Measurements from ENCODE around the gene SLC22A16. TPM values are rescaled to one million over a fixed set of nuclear protein-coding genes. Genes with fewer than 3 reads are reported as not detected.
"Not testable (repeated sequence)": the region's sequence is repeated elsewhere in the genome, so short reads cannot be mapped to it uniquely, and the experiment has no call there.

Gene SLC22A16
- total and polyA plus RNA-seq, 7 experiments from 2014 or later: 0.29 to 2.1 TPM; not detected in 5

DNA sequence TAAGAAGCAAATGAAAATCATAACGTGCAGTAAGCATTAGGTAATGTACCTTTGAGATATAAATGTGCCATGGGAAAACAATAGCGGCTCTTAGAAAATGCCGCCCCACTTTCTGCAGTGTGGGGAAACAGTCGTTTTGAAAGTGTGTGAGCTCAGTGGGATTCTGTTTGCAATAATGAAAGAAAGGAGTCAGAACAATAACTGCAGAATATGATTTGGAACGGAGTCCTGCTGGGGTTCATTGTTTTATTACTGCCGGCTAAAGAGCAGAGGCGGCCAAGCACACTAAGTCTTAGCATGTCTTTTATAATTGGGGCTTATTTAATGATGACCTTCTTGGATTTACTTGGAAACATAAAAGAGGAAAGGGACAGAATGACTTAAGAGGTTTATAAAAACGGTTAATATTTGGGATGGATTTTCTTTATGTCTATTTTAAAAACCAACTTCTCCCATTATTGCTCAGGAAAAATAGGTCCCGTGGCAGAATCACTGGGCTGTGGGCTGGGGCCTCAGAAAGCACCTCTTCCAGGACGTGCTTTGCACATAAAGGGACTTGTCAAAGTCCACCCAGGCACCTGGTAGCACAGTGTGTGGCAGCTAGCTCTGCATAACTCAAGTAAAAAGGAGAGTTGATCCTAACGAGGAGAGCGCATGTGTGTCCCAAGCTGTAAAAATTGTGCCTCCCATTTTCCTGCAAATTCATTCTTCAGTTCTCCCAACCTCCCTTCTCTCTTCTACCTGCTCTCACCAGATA lies 44.0 kb upstream of the SLC22A16 start:
- Mint-ChIP-seq H3K27ac (no peak overlapping the region), H3K4me3 (no peak overlapping the region), H3K36me3 (no peaks in the 10 kb centered on the region), H3K9me3 (no peaks in the 10 kb centered on the region), H3K4me1 (no peaks in the 10 kb centered on the region), H3K27me3 (peaks cover 0 to 9% (median 5%) of the 10 kb centered on the region in 5 donors)
- H3K27ac ChIP-seq (ENCODE audit: low read depth, low read length): no peak overlapping the region
- no peaks in the 10 kb centered on the region for H3K36me3 ChIP-seq (ENCODE audit: control insufficient read depth in 2 of 3, insufficient read depth in 3 of 3, low read length in 3 of 3)
- ATAC-seq: no peak
- POLR2A ChIA-PET: no interaction called here
- H3K4me3 ChIP-seq (ENCODE audit: low read length): no peak overlapping the region
- intact Hi-C loops (cut with micrococcal nuclease): no loop called here
- H3K9me3 ChIP-seq (ENCODE audit: control insufficient read depth in 2 of 3, low read length in 3 of 3): no peaks in the 10 kb centered on the region
- no peak for DNase-seq
- CTCF ChIA-PET: no interaction called here
- no peaks in the 10 kb centered on the region for H3K4me1 ChIP-seq (ENCODE audit: control insufficient read depth in 2 of 2, insufficient read depth in 2 of 2, low read length in 2 of 2)
- no peaks in the 10 kb centered on the region for H3K27me3 ChIP-seq (ENCODE audit: control insufficient read depth in 2 of 2, insufficient read depth in 2 of 2, low read length in 2 of 2)

DNA sequence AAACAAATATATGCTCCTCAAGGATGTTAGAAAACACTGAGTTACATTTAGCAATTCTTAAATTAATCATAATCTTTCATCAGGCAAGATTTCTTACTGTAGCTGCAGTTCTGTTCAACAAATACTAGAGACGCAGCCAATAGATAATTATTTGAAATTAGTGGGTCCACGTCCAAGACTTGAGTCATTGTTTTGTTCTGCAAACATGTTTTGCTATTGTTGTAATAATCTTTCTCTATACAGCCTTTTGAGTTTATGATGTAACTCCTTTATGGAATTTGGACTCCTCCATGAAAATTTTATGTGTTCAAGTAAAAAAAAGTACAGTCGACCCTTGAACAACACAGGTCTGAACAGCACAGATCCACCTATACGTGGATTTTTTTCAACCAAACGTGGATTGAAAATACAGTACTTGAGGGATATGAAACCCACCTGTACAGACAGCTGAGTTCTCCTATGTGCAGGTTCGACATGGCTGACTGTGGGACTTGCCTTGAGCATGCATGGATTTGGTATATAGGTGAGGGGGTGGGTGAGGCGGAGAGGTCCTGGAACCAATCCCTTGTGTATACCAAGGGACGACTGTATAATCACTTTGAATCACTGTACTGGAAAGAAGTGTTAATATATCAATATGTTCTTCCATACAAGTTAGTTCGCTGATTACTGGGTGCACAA lies 41.3 kb upstream of the SLC22A16 start:
- DNase-seq (no peak), ATAC-seq (no peak)
- Histone ChIP-seq H3K9me3 (ENCODE audit: control insufficient read depth in 2 of 3, low read length in 3 of 3) (no peaks in the 10 kb centered on the region), H3K27me3 (ENCODE audit: control insufficient read depth in 2 of 2, insufficient read depth in 2 of 2, low read length in 2 of 2) (no peaks in the 10 kb centered on the region), H3K36me3 (ENCODE audit: control insufficient read depth in 2 of 3, insufficient read depth in 3 of 3, low read length in 3 of 3) (no peaks in the 10 kb centered on the region), H3K4me3 (ENCODE audit: low read length) (no peak overlapping the region), H3K4me1 (ENCODE audit: control insufficient read depth in 2 of 2, insufficient read depth in 2 of 2, low read length in 2 of 2) (no peaks in the 10 kb centered on the region), H3K27ac (ENCODE audit: low read depth, low read length) (no peak overlapping the region)
- Mint-ChIP-seq H3K9me3 (no peaks in the 10 kb centered on the region), H3K4me3 (no peak overlapping the region), H3K27ac (no peak overlapping the region), H3K4me1 (no peaks in the 10 kb centered on the region), H3K27me3 (peaks cover 0 to 9% (median 7%) of the 10 kb centered on the region in 5 donors), H3K36me3 (no peaks in the 10 kb centered on the region)
- CTCF ChIA-PET: no interaction called here
- intact Hi-C loops (cut with micrococcal nuclease): no loop called here
- POLR2A ChIA-PET: no interaction called here

DNA sequence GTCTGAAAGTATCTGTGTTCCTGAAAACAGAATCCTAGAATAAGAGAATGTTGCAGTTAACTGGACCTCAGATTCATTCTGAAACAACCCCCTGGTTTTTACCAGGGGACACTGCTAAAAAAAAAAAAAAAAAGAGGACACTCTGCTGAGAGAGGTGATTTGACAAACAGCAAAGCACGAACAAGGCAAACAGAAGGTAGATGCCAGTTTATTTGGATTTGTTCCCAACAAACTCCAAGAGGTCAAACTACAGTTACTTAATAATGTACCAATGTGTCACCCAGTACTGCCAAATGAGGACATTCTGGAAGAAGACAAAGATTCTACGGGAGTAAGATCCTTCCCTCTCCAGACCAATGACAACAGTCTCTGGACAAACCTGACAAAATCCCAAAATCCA lies 40.6 kb upstream of the SLC22A16 start:
- Histone ChIP-seq H3K4me3 (ENCODE audit: low read length) (no peak overlapping the region), H3K27me3 (ENCODE audit: control insufficient read depth in 2 of 2, insufficient read depth in 2 of 2, low read length in 2 of 2) (no peaks in the 10 kb centered on the region), H3K4me1 (ENCODE audit: control insufficient read depth in 2 of 2, insufficient read depth in 2 of 2, low read length in 2 of 2) (no peaks in the 10 kb centered on the region), H3K36me3 (ENCODE audit: control insufficient read depth in 2 of 3, insufficient read depth in 3 of 3, low read length in 3 of 3) (no peaks in the 10 kb centered on the region), H3K27ac (ENCODE audit: low read depth, low read length) (no peak overlapping the region), H3K9me3 (ENCODE audit: control insufficient read depth in 2 of 3, low read length in 3 of 3) (no peaks in the 10 kb centered on the region)
- H3K36me3 Mint-ChIP-seq: no peaks in the 10 kb centered on the region
- intact Hi-C loops (cut with micrococcal nuclease): no loop called here
- peaks cover 0 to 12% (median 7%) of the 10 kb centered on the region in 5 donors for H3K27me3 Mint-ChIP-seq
- H3K4me1 Mint-ChIP-seq: no peaks in the 10 kb centered on the region
- ChIA-PET POLR2A (no interaction called here), CTCF (no interaction called here)
- no peaks in the 10 kb centered on the region for H3K9me3 Mint-ChIP-seq
- H3K27ac Mint-ChIP-seq: no peak overlapping the region
- no peak overlapping the region for H3K4me3 Mint-ChIP-seq
- DNase-seq: no peak
- no peak for ATAC-seq

DNA sequence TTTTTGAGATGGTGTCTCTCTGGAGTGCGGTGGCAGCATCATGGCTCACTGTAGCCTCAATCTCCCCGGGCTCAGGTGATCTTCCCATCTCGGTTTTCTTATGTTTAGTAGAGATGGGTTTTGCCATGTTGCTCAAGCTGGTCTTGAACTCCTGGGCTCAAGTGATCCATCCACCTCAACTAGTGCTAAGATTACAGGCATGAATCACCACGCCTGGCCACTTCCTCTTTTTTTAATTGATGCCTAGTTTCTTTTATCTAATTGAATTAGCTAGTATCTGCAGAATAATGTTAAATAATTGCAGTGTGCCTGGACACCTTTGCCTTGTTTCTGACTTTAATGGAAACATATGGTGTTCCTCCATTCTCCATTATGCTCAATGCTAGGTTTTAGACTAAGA lies 38.4 kb upstream of the SLC22A16 start:
- no peaks in the 10 kb centered on the region for H3K36me3 Mint-ChIP-seq
- H3K27me3 Mint-ChIP-seq: peaks cover 0 to 21% (median 12%) of the 10 kb centered on the region in 5 donors
- no peaks in the 10 kb centered on the region for H3K36me3 ChIP-seq (ENCODE audit: control insufficient read depth in 2 of 3, insufficient read depth in 3 of 3, low read length in 3 of 3)
- intact Hi-C loops (cut with micrococcal nuclease): no loop called here
- no peak overlapping the region for H3K27ac Mint-ChIP-seq
- no peaks in the 10 kb centered on the region for H3K9me3 Mint-ChIP-seq
- CTCF ChIA-PET: no interaction called here
- ATAC-seq: no peak
- no peaks in the 10 kb centered on the region for H3K4me1 Mint-ChIP-seq
- H3K9me3 ChIP-seq (ENCODE audit: control insufficient read depth in 2 of 3, low read length in 3 of 3): no peaks in the 10 kb centered on the region
- H3K27me3 ChIP-seq (ENCODE audit: control insufficient read depth in 2 of 2, insufficient read depth in 2 of 2, low read length in 2 of 2): no peaks in the 10 kb centered on the region
- POLR2A ChIA-PET: no interaction called here
- DNase-seq: no peak
- no peak overlapping the region for H3K4me3 ChIP-seq (ENCODE audit: low read length)
- no peak overlapping the region for H3K4me3 Mint-ChIP-seq
- no peaks in the 10 kb centered on the region for H3K4me1 ChIP-seq (ENCODE audit: control insufficient read depth in 2 of 2, insufficient read depth in 2 of 2, low read length in 2 of 2)
- no peak overlapping the region for H3K27ac ChIP-seq (ENCODE audit: low read depth, low read length)

DNA sequence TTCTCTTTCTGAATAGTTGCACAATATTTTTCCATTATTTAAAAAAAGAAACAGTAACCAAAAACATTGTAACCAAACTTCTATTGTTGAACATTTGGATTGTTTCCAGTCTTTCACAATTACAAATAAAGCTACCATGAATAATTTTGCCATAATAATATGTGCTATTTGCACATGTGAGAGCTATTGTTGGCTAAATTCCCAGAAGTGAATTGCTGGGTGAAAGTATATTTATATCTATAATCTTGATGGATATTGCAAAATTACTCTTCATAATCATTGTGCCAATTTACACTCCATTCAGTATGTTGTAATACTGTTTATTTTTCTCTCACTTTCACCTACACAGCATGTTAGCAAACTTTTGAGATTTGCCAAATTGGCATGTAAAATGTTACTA lies 36.6 kb upstream of the SLC22A16 start:
- intact Hi-C loops (cut with micrococcal nuclease): no loop called here

DNA sequence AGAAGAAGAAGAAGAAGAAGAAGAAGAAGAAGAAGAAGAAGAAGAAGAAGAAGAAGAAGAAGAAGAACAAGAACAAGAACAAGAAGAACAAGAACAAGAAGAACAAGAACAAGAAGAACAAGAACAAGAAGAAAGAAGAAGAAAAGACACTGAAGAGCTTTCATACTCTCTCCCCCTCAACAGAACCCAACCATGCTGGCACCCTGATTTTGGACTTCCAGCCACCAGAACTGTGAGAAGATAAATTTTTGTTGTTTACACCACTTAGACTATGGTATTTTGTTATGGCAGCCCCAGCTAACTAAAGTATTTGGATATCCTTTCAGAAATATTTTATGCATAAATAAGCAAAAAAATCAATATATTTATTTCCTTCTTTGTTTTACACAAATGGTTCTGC lies 36.1 kb upstream of the SLC22A16 start:
- not testable (repeated sequence) for H3K27ac ChIP-seq (ENCODE audit: low read depth, low read length)

More for the DNA sequence above, 36.6 kb upstream of the SLC22A16 start:
- CTCF ChIA-PET: no interaction called here
- H3K27ac ChIP-seq (ENCODE audit: low read depth, low read length): no peak overlapping the region
- peaks cover 0 to 21% (median 17%) of the 10 kb centered on the region in 5 donors for H3K27me3 Mint-ChIP-seq
- ATAC-seq (no peak), DNase-seq (no peak)
- H3K4me3 ChIP-seq (ENCODE audit: low read length): no peak overlapping the region
- no peaks in the 10 kb centered on the region for H3K4me1 Mint-ChIP-seq
- no peak overlapping the region for H3K4me3 Mint-ChIP-seq
- H3K36me3 Mint-ChIP-seq: no peaks in the 10 kb centered on the region
- peaks cover 0 to 4% (median 0%) of the 10 kb centered on the region in 11 donors for H3K9me3 Mint-ChIP-seq
- POLR2A ChIA-PET: no interaction called here
- H3K27ac Mint-ChIP-seq: no peak overlapping the region
- H3K36me3 ChIP-seq (ENCODE audit: control insufficient read depth in 2 of 3, insufficient read depth in 3 of 3, low read length in 3 of 3): no peaks in the 10 kb centered on the region
- no peaks in the 10 kb centered on the region for H3K27me3 ChIP-seq (ENCODE audit: control insufficient read depth in 2 of 2, insufficient read depth in 2 of 2, low read length in 2 of 2)
- H3K4me1 ChIP-seq (ENCODE audit: control insufficient read depth in 2 of 2, insufficient read depth in 2 of 2, low read length in 2 of 2): no peaks in the 10 kb centered on the region
- no peaks in the 10 kb centered on the region for H3K9me3 ChIP-seq (ENCODE audit: control insufficient read depth in 2 of 3, low read length in 3 of 3)

DNA sequence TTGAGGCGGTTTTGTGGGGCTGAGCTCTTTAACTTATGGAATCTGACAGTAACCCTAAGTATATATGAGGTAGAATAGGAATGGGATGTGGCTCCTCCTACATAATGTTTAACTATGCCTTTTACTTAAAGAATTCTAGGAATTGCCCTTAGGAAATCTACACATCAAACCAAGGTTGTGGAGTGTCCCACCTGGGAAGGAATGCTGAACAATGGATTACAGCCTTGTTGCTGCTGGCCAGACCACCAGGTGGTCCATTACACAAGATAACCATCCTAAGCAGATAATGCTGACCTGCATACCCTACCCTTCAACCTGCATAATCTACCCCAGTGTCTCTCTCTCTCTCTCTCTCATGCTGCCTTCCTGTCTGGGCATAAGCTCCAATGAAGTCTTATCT lies 35.0 kb upstream of the SLC22A16 start:
- H3K27me3 ChIP-seq (ENCODE audit: control insufficient read depth in 2 of 2, insufficient read depth in 2 of 2, low read length in 2 of 2): no peaks in the 10 kb centered on the region
- H3K4me3 ChIP-seq (ENCODE audit: low read length): no peak overlapping the region
- H3K27ac ChIP-seq (ENCODE audit: low read depth, low read length): no peak overlapping the region
- H3K27me3 Mint-ChIP-seq: peaks cover 0 to 18% (median 15%) of the 10 kb centered on the region in 5 donors
- H3K27ac Mint-ChIP-seq: no peak overlapping the region
- no peak overlapping the region for H3K4me3 Mint-ChIP-seq
- no peaks in the 10 kb centered on the region for H3K36me3 ChIP-seq (ENCODE audit: control insufficient read depth in 2 of 3, insufficient read depth in 3 of 3, low read length in 3 of 3)
- H3K4me1 Mint-ChIP-seq: no peaks in the 10 kb centered on the region
- ATAC-seq (no peak), DNase-seq (no peak)
- no peaks in the 10 kb centered on the region for H3K36me3 Mint-ChIP-seq
- POLR2A ChIA-PET: interaction anchor here (0.6 kb wide), 1 partner anchor 445 kb away, joined by 3 read pairs; no protein-coding TSS in a partner anchor
- no peaks in the 10 kb centered on the region for H3K4me1 ChIP-seq (ENCODE audit: control insufficient read depth in 2 of 2, insufficient read depth in 2 of 2, low read length in 2 of 2)
- CTCF ChIA-PET: no interaction called here
- intact Hi-C loops (cut with micrococcal nuclease): no loop called here
- H3K9me3 ChIP-seq (ENCODE audit: control insufficient read depth in 2 of 3, low read length in 3 of 3): no peaks in the 10 kb centered on the region
- H3K9me3 Mint-ChIP-seq: peaks cover 0 to 4% (median 0%) of the 10 kb centered on the region in 11 donors

More for the DNA sequence above, 36.1 kb upstream of the SLC22A16 start:
- H3K4me1 Mint-ChIP-seq; H3K9me3 ChIP-seq (ENCODE audit: control insufficient read depth in 2 of 3, low read length in 3 of 3); intact Hi-C loops (cut with micrococcal nuclease); H3K4me3 Mint-ChIP-seq; ATAC-seq; H3K36me3 Mint-ChIP-seq; H3K27me3 ChIP-seq (ENCODE audit: control insufficient read depth in 2 of 2, insufficient read depth in 2 of 2, low read length in 2 of 2); CTCF ChIA-PET; H3K27ac Mint-ChIP-seq; H3K4me3 ChIP-seq (ENCODE audit: low read length); H3K4me1 ChIP-seq (ENCODE audit: control insufficient read depth in 2 of 2, insufficient read depth in 2 of 2, low read length in 2 of 2); POLR2A ChIA-PET; H3K36me3 ChIP-seq (ENCODE audit: control insufficient read depth in 2 of 3, insufficient read depth in 3 of 3, low read length in 3 of 3); H3K9me3 Mint-ChIP-seq; DNase-seq: not testable (repeated sequence)
- H3K27me3 Mint-ChIP-seq: peaks cover 0 to 21% (median 17%) of the 10 kb centered on the region in 5 donors

All from naive thymus-derived CD4-positive, alpha-beta T cell (primary cell).